Measurements from ENCODE around the gene FHAD1.

FHAD1 gene

DNA sequence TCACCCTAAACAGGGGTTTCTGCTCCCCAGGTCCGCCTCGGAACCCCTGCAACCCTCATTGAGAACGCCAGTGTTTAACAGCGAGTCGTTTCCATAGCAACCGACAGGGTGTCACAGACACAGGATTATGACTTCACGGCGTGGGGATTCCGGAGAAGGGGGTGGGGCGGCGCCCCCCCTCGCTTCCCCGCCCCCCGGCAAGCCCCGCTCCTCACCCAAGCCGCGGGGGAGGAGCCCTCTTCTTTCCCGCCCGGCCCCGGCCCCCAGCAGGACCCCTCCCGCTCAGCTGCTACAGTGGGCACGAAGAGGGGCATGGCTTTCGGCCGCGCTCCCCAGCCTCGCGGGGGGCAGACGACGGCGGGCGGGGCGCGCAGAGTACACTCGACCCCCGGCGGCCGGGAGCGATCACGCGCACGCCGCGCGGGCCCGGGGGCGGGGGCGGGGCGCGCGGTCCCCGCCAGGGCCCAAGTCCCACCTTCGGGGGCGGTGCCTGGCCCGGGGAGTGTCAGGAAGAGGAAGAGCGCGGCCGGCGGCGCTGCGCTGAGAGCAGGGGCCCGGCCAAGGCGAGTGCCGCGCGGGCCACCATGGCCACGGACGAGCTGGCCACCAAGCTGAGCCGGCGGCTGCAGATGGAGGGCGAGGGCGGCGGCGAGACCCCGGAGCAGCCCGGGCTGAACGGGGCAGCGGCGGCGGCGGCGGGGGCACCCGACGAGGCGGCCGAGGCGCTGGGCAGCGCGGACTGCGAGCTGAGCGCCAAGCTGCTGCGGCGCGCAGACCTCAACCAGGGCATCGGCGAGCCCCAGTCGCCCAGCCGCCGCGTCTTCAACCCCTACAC, 162.6 kb downstream of the FHAD1 start, which contains the start of gene EFHD2:
EFHD2 (plus strand) TSS at position 501 of the 835 bp plus-strand sequence; CDS start at position 585, 84 bp downstream.
- Histone ChIP-seq H3K9me3 (ENCODE audit: control insufficient read depth, insufficient read depth, low read length) (no peaks in the 10 kb centered on the region), H3K4me1 (ENCODE audit: control insufficient read depth, insufficient read depth, low read length) (peaks cover 3% of the 10 kb centered on the region), H3K4me3 (ENCODE audit: low read depth, low read length) (peak within 1 kb of the TSS; percentile 58), H3K36me3 (ENCODE audit: control insufficient read depth, insufficient read depth, low read length) (no peaks in the 10 kb centered on the region), H3K27me3 (ENCODE audit: control insufficient read depth, insufficient read depth, low read length) (peaks cover 17% of the 10 kb centered on the region), H3K9ac (ENCODE audit: low read depth, low read length) (no peak within 1 kb of the TSS)

DNA sequence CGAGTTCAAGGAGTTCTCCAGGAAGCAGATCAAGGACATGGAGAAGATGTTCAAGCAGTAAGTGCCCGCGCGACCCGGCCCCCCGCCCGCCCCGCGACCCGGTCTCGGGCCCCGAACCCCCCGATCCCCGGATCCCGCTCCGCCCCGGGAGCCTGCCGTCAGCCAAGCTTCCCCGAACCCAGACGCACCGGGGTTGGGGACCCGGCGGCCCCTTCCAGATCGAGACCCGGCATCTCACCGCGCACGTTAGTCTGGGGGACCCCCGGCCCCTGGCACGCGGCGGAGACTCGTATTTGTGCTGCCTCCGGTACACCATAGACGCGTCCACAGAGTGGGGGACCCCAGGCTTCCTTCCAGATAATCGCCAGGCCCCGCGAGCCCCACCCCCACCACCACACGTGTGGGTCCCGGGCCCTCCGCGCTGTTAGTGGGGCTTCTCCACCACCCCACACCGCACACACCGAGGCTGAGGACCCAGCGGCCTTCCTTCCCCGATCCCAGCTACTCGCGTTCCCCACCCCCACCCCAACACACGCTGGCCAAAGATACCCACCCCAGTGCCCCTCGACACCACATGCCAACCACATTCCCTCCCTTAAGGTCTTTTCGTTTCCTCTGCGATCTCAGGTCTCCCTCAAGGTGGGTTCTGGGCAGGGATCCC, 163.3 kb downstream of the FHAD1 start:
- Histone ChIP-seq H3K27me3 (ENCODE audit: control insufficient read depth, insufficient read depth, low read length) (peaks cover 17% of the 10 kb centered on the region), H3K9ac (ENCODE audit: low read depth, low read length) (no peak overlapping the region), H3K4me1 (ENCODE audit: control insufficient read depth, insufficient read depth, low read length) (peaks cover 3% of the 10 kb centered on the region), H3K4me3 (ENCODE audit: low read depth, low read length) (peak overlapping the region; percentile 58), H3K9me3 (ENCODE audit: control insufficient read depth, insufficient read depth, low read length) (no peaks in the 10 kb centered on the region), H3K36me3 (ENCODE audit: control insufficient read depth, insufficient read depth, low read length) (no peaks in the 10 kb centered on the region)

DNA sequence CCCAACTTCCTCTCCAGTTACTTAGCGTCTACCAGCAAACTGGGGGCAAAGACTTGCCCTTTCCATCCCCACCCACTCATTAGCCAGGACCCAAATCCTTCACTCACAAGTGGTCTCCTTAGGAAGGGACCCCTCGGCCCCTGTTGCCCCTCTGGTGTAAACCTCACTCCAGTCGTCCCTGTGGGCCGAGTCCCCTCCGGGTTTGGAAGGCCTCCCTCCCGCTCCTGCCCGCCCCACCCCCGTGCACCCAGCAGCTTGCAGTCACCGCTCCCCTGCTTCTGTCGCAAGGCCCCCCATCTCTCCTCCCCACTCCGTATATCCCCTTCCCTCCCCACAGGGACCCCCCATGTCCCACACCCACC, 163.8 kb downstream of the FHAD1 start:
- Histone ChIP-seq H3K36me3 (ENCODE audit: control insufficient read depth, insufficient read depth, low read length) (no peaks in the 10 kb centered on the region), H3K9ac (ENCODE audit: low read depth, low read length) (no peak overlapping the region), H3K4me3 (ENCODE audit: low read depth, low read length) (peak overlapping the region; percentile 58), H3K27me3 (ENCODE audit: control insufficient read depth, insufficient read depth, low read length) (peaks cover 17% of the 10 kb centered on the region), H3K4me1 (ENCODE audit: control insufficient read depth, insufficient read depth, low read length) (peaks cover 3% of the 10 kb centered on the region), H3K9me3 (ENCODE audit: control insufficient read depth, insufficient read depth, low read length) (no peaks in the 10 kb centered on the region)

DNA sequence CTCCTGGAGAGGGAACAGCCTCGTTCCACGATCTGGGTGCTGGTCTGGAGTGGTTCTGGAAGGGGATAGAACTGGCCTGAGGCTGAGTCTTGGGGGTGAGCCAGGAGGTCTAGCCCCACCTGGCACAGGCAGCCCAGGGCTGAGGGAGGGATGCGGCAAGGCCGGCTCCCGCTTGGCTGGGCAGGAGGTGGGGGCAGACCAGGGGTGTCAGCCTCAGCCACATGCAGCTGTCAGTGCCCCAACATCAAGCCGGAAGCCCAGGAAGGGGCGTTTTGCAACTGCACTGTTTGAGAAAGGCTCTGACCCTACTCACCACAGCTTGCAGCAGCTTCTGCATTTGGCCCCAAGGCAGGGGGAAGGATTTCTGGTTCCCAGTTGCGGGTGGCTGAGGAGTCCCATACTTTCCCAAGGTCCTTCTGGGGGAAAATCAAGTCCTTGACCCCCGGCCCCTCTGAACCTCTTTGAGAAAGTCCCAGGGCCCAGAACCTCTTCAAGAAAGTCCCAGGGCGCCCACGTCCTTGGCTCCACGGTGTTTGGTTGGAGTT, 164.6 kb downstream of the FHAD1 start:
- H3K36me3 ChIP-seq (ENCODE audit: control insufficient read depth, insufficient read depth, low read length), result no peaks in the 10 kb centered on the region
- no peaks in the 10 kb centered on the region for H3K9me3 ChIP-seq (ENCODE audit: control insufficient read depth, insufficient read depth, low read length)
- H3K4me3 ChIP-seq (ENCODE audit: low read depth, low read length), result no peak overlapping the region
- H3K27me3 ChIP-seq (ENCODE audit: control insufficient read depth, insufficient read depth, low read length), result peaks cover 17% of the 10 kb centered on the region
- peaks cover 3% of the 10 kb centered on the region for H3K4me1 ChIP-seq (ENCODE audit: control insufficient read depth, insufficient read depth, low read length)
- H3K9ac ChIP-seq (ENCODE audit: low read depth, low read length), result no peak overlapping the region

DNA sequence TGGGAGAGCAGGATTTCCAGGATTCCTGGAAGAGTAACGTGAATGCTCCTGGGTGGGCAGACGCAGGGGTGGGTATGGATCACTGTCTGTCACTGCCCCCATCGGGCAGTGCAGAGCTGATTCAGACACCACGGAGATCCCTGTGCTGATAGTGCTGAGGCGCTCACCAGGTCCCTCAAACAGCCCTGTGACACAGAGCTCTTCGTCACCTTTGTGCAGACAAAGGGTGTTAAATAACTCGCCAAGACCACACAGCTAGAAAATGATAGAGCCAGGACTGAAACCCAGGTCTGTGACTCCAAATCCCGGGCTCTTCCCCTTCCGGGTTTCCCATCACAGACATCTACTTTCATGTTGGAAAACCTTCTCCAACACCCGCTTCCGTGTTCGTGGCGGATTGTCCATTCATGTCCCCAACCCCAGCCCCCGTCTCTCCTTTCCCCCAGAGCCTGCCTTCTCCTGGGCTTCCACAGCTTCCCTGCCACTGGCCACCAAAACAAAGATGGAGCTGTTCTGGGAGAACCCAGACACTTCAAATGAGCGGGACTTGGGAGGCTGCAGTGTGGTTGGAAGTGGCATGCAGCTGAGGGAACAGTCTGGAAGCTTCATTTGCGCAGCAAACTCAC, 165.3 kb downstream of the FHAD1 start:
- H3K4me3 ChIP-seq (ENCODE audit: low read depth, low read length), result no peak overlapping the region
- H3K9ac ChIP-seq (ENCODE audit: low read depth, low read length), result no peak overlapping the region
- peaks cover 15% of the 10 kb centered on the region for H3K27me3 ChIP-seq (ENCODE audit: control insufficient read depth, insufficient read depth, low read length)

DNA sequence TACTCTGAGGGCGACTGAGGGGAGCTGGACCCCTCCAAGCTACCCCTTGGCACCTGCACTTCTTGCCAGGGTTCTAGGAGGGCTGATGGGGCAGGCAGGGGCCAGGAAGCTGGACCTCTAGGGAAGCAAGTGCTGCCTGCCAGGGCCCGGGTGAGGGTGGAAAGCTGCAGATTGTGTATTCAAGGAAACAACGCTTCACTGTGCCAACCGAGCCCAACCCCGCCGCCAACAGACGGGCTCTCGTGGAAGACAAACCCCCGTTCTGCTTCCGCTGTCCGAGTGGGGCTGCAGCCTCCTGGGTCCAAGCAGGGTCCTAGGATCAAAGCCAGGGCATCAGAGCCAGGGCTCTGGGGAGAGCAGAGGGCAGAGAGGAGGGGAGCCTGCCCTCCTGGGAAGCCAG, 165.8 kb downstream of the FHAD1 start:
- no peak overlapping the region for H3K4me3 ChIP-seq (ENCODE audit: low read depth, low read length)
- H3K4me1 ChIP-seq (ENCODE audit: control insufficient read depth, insufficient read depth, low read length), result peaks cover 3% of the 10 kb centered on the region

More for the DNA sequence above, 165.3 kb downstream of the FHAD1 start:
- Histone ChIP-seq H3K9me3 (ENCODE audit: control insufficient read depth, insufficient read depth, low read length) (no peaks in the 10 kb centered on the region), H3K36me3 (ENCODE audit: control insufficient read depth, insufficient read depth, low read length) (no peaks in the 10 kb centered on the region), H3K4me1 (ENCODE audit: control insufficient read depth, insufficient read depth, low read length) (peaks cover 3% of the 10 kb centered on the region)

DNA sequence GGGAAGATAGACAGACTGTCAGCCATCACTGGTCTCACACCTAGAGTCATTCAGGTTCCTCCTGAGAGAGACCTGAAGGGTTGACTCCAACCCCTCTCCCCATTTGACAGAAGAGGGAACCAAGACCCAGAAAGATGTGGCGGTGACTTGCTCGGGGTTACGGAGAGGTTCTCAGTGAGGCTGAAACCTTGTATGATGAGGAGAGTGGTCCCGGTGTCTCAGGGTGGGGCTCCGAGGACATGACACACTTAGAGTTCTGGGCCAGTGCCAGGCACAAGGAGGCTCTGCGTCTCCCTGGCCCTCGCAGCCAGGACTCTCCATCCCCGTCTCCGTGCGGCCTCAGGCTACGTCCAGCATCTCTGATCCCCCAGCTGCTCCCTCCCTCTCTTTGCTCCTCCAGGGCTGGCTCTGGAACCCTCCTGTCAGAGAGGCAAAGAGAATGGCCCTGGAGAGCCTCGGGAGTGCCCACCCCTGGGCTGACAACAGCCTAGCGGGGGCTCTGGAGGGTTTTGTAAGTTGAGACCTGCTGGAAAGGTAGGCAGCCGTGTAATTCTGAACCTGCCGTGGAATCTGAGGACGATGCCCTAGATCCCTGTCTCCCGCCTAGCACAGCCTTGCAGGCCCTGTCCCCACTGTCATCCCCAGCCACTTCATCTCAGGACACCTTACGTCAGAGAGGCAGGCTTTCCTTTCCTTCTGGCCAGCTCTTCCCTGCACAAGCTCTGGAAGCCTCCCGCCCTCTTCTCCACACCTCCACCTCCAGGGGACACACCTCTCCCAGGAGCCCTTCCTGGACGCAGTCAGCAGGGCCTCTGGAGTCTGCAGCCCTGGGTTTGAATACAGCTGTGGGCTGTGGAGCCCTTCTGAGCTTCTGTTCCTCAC, 166.8 kb downstream of the FHAD1 start:
- peaks cover 4% of the 10 kb centered on the region for H3K27me3 ChIP-seq (ENCODE audit: control insufficient read depth, insufficient read depth, low read length)
- H3K9ac ChIP-seq (ENCODE audit: low read depth, low read length), result no peak overlapping the region
- H3K36me3 ChIP-seq (ENCODE audit: control insufficient read depth, insufficient read depth, low read length), result no peaks in the 10 kb centered on the region
- H3K4me3 ChIP-seq (ENCODE audit: low read depth, low read length), result no peak overlapping the region
- H3K9me3 ChIP-seq (ENCODE audit: control insufficient read depth, insufficient read depth, low read length), result no peaks in the 10 kb centered on the region
- peaks cover under 1% of the 10 kb centered on the region for H3K4me1 ChIP-seq (ENCODE audit: control insufficient read depth, insufficient read depth, low read length)

More for the DNA sequence above, 165.8 kb downstream of the FHAD1 start:
- Histone ChIP-seq H3K36me3 (ENCODE audit: control insufficient read depth, insufficient read depth, low read length) (no peaks in the 10 kb centered on the region), H3K9ac (ENCODE audit: low read depth, low read length) (no peak overlapping the region), H3K27me3 (ENCODE audit: control insufficient read depth, insufficient read depth, low read length) (peaks cover 13% of the 10 kb centered on the region), H3K9me3 (ENCODE audit: control insufficient read depth, insufficient read depth, low read length) (no peaks in the 10 kb centered on the region)

DNA sequence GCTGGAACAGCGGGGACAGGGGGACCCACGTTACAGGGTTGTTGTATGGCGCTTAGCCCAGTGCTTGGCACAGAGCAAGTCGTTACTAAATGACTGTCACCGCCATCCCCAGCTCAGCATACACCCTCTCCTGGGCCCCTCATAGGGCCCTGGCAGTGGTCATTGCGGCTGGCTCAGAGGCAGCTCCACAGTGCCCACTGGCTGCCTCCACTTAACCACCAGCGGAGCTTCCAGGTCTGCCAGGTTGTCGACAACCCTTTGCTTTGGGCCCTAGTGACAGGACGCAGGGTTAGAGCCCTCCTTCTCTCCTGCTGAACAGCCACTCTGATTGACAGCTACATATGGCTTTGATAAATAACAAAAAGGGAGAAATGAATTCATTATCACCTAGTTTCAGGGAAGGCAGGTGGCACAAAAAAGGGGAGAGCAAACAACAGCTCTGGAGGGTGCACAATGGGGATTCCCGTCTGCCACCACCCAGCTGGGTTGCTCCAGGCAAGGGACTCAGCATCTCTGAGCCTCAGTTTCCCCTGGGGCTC, 167.5 kb downstream of the FHAD1 start:
- no peaks in the 10 kb centered on the region for H3K36me3 ChIP-seq (ENCODE audit: control insufficient read depth, insufficient read depth, low read length)
- no peak overlapping the region for H3K9ac ChIP-seq (ENCODE audit: low read depth, low read length)
- no peaks in the 10 kb centered on the region for H3K4me1 ChIP-seq (ENCODE audit: control insufficient read depth, insufficient read depth, low read length)
- peaks cover 3% of the 10 kb centered on the region for H3K27me3 ChIP-seq (ENCODE audit: control insufficient read depth, insufficient read depth, low read length)
- no peak overlapping the region for H3K4me3 ChIP-seq (ENCODE audit: low read depth, low read length)
- H3K9me3 ChIP-seq (ENCODE audit: control insufficient read depth, insufficient read depth, low read length), result no peaks in the 10 kb centered on the region

DNA sequence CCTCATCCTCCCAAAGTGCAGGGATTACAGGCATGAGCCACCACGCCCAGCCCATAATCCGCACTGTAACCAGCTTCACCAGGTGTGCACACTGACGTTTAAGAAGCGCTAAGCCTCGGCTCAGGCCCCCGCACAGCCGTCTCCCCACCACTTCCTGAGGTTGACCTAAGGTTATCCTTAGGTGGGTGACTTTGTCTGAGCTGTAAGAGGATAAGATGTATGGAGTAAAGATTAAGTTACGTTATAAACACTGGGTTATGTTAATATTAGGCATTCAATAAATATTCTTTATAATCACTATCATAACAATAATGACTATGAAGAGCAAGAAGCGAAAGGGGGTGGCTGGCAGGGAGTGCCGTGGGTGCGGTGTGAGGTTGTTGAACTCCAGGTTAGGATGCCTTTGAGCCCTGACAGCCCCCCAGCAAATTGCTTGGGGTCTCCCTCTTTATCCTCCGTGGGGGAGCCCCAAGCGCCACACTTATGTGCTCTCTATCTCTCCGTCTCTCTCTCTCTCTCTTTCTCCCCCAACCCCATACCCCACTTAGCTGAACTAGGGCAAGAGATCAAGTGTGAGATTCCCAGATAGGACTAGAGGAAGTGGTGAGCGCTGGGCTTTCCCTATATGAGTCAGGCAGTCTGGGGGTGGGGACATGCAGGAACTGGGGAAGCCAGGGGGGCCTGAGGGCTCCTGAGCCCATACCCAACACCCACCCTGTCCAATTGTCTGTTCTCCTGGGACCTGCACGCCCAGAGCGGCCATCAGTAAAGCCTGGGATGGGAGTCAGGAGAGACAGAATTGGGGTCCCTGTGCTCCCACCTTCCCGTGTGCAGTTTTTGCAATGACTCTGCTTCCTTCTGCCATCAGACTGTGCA, 170.3 kb downstream of the FHAD1 start:
- peaks cover 2% of the 10 kb centered on the region for H3K36me3 ChIP-seq (ENCODE audit: control insufficient read depth, insufficient read depth, low read length)
- no peaks in the 10 kb centered on the region for H3K27me3 ChIP-seq (ENCODE audit: control insufficient read depth, insufficient read depth, low read length)
- no peaks in the 10 kb centered on the region for H3K4me1 ChIP-seq (ENCODE audit: control insufficient read depth, insufficient read depth, low read length)
- no peaks in the 10 kb centered on the region for H3K9me3 ChIP-seq (ENCODE audit: control insufficient read depth, insufficient read depth, low read length)
- no peak overlapping the region for H3K4me3 ChIP-seq (ENCODE audit: low read depth, low read length)
- no peak overlapping the region for H3K9ac ChIP-seq (ENCODE audit: low read depth, low read length)

DNA sequence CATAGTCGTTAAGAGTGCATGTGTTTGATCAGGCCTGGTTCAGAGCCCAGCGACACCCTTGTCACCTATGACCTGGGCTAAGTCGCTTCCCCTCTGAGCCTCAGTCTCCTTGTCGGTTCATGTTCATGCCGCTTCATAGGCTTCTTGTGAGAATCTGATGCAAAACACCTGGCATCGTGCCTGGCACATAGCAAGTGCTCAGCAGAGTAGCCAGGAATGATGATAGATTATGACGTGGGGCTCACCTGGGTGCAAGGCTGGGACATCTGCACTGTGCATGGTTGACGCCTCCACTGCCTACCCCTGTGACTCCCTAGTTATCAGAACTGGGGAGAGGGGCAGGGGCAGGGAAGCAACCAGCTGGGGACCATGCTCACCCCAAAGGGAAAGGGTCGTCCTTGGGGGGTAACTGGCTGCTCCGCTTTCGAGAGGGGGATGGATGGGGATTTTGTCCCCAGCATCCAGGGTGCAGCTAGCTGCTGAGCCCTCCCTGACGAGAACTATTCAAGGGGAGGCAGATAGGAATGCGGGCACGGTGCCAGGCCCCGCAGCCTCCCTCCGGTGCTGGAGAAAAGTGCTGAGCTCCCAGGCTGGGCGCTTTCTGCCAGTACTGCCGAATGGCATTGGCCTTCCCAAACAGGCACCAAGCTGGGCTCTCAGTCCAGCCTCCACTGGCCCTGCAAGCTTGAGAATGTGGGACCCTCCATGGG, 171.9 kb downstream of the FHAD1 start:
- H3K9me3 ChIP-seq (ENCODE audit: control insufficient read depth, insufficient read depth, low read length), result no peaks in the 10 kb centered on the region
- no peaks in the 10 kb centered on the region for H3K27me3 ChIP-seq (ENCODE audit: control insufficient read depth, insufficient read depth, low read length)
- H3K4me3 ChIP-seq (ENCODE audit: low read depth, low read length), result no peak overlapping the region
- H3K9ac ChIP-seq (ENCODE audit: low read depth, low read length), result no peak overlapping the region
- H3K4me1 ChIP-seq (ENCODE audit: control insufficient read depth, insufficient read depth, low read length), result no peaks in the 10 kb centered on the region
- peaks cover 2% of the 10 kb centered on the region for H3K36me3 ChIP-seq (ENCODE audit: control insufficient read depth, insufficient read depth, low read length)
